ENCODE measurements around the gene NTN4. TPM values are rescaled to one million over a fixed set of nuclear protein-coding genes. Genes with fewer than 3 reads are reported as not detected.
A peak's percentile ranks its signal among the peaks of the same experiment; 100 is the strongest.
"Not testable (repeated sequence)": the region's sequence is repeated elsewhere in the genome, so short reads cannot be mapped to it uniquely, and the experiment has no call there.

Gene NTN4
- total RNA-seq, 1 donor from 2014 or later = 120 TPM

DNA sequence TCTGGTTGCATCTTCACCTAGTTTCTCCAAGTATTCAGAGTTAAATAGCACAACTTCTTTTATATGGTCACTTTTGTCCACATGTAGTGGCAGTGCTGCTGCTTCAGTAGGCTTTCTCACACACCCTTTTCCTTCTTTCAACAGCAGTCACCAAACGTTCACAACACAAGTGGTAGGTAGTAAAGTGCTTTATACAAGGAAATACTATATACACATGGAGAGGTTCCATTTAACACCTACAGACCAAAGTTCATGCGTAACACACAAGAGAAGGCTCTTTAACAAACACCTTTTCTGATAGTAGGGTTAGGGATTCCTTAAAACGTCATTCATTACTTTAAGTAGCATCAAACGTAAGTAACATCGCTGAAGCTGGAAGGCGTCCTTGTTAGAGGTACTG, 132.2 kb downstream of the NTN4 start:
- DNase-seq (ENCODE audit: low read depth) = no peak
- no peak overlapping the region for H3K4me3 ChIP-seq (ENCODE audit: low read depth, low read length)
- TF ChIP-seq, protein P1, sequence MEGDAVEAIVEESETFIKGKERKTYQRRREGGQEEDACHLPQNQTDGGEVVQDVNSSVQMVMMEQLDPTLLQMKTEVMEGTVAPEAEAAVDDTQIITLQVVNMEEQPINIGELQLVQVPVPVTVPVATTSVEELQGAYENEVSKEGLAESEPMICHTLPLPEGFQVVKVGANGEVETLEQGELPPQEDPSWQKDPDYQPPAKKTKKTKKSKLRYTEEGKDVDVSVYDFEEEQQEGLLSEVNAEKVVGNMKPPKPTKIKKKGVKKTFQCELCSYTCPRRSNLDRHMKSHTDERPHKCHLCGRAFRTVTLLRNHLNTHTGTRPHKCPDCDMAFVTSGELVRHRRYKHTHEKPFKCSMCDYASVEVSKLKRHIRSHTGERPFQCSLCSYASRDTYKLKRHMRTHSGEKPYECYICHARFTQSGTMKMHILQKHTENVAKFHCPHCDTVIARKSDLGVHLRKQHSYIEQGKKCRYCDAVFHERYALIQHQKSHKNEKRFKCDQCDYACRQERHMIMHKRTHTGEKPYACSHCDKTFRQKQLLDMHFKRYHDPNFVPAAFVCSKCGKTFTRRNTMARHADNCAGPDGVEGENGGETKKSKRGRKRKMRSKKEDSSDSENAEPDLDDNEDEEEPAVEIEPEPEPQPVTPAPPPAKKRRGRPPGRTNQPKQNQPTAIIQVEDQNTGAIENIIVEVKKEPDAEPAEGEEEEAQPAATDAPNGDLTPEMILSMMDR (conservative IDR thresholded peaks at IDR 0.05; ENCODE audit: low read depth, low read length) = no peak

DNA sequence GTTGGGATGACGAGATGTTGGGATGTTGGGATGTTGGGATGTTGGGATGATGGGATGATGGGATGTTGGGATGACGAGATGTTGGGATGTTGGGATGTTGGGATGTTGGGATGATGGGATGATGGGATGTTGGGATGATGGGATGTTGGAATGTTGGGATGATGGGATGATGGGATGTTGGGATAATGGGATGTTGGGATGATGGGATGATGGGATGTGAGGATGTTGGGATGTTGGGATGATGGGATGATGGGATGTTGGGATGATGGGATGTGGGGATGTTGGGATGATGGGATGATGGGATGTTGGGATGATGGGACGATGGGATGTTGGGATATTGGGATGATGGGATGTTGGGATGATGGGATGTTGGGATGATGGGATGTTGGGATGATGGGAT, 135.9 kb downstream of the NTN4 start:
- not testable (repeated sequence) for DNase-seq (ENCODE audit: low read depth); H3K4me3 ChIP-seq (ENCODE audit: low read depth, low read length)

DNA sequence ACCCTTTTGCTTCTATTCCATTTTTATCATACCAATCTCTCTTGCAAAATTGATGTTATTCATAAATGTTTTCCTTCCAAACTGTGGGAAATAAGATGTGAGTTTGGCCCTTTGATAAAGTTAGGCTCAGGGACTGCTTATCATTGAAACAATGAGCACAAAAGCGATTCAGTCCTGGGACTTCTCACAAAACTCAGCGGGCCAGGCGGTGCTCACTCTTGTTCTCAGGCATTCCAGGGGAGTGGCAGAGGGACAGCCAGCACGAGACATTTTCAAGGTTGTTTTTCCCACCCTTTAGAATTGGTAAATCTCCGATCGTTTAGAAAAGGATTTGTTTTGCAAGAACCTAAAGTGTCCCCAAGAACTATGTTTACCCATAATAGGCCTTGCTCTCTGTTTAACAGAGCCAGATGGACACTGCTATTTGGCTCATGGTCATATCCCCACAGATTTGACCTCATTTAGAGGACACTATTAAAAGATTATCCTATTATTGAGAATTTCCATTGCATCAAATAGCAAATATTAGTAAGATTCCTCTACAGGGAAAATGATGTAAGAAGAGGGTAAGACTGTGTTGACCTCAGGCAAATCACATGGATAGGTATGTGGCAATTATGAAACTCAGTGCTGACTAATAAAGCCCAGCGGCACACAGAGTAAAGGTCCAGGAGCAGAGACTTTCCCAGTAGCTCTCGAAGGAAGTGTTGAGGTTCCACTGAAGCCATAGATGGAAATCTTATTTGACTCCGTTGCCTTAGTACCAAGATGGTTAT, 136.6 kb downstream of the NTN4 start:
- no peak overlapping the region for H3K4me3 ChIP-seq (ENCODE audit: low read depth, low read length)
- TF ChIP-seq, protein P1 (conservative IDR thresholded peaks at IDR 0.05; ENCODE audit: low read depth, low read length) = no peak
- peak; percentile 60 for DNase-seq (ENCODE audit: low read depth)

GRCh38 chr12:95651681-95652080, 138.9 kb downstream of the NTN4 start:
- TF ChIP-seq, protein P1 (conservative IDR thresholded peaks at IDR 0.05; ENCODE audit: low read depth, low read length) = no peak
- no peak overlapping the region for H3K4me3 ChIP-seq (ENCODE audit: low read depth, low read length)
- DNase-seq (ENCODE audit: low read depth) = no peak

- TF ChIP-seq, protein P1 (conservative IDR thresholded peaks at IDR 0.05; ENCODE audit: low read depth, low read length) = no peak
- no peak overlapping the region for H3K4me3 ChIP-seq (ENCODE audit: low read depth, low read length)
- no peak for DNase-seq (ENCODE audit: low read depth)
Measured at GRCh38 chr12:95648990-95649791, 141.4 kb downstream of the NTN4 start.

DNA sequence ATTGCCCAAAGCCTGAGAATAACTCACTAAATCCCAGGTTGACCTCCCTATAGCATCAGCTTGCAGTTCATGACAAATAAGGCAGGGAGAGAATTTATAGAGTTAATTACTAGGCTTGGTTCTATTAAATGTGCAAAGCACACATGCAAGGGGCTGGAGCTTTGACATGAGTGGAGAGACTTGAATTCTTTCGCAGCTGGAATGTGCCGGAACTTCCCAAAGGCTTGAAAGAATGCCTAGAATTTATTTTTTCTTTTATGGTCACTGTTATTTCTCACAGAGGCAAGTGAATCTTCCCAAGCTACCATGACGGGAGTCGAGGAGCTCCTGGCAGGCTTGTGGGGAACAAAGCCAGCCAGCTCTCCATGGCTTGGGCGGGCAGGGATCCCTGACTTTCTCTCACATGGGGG, 143.8 kb downstream of the NTN4 start:
- no peak for DNase-seq (ENCODE audit: low read depth)

GRCh38 chr12:95643256-95643655, 147.3 kb downstream of the NTN4 start:
- TF ChIP-seq, protein P1 (conservative IDR thresholded peaks at IDR 0.05; ENCODE audit: low read depth, low read length) = no peak
- DNase-seq (ENCODE audit: low read depth) = no peak
- no peak overlapping the region for H3K4me3 ChIP-seq (ENCODE audit: low read depth, low read length)

More for the DNA sequence above, 143.8 kb downstream of the NTN4 start:
- TF ChIP-seq, protein P1 (conservative IDR thresholded peaks at IDR 0.05; ENCODE audit: low read depth, low read length) = no peak
- no peak overlapping the region for H3K4me3 ChIP-seq (ENCODE audit: low read depth, low read length)

Measured in epithelial cell of proximal tubule (primary cell).